SK-N-SH (cell line): ENCODE results near the gene FUT9. TPM values are rescaled to one million over a fixed set of nuclear protein-coding genes. Genes with fewer than 3 reads are reported as not detected.
A peak's percentile ranks its signal among the peaks of the same experiment; 100 is the strongest.

Experiments
- CTCF ChIA-PET: fragments of 300-600, 350-600 bp; formaldehyde crosslinking; extraction: SDS; loops from one replicate; lab custom pipeline; 2021; lab: Yijun Ruan, JAX
- POLR2A ChIA-PET: fragments of 350-600 bp; sonication (Branson Sonifier 250); formaldehyde crosslinking; extraction: SDS; loops from one replicate; lab custom pipeline; 2020; ENCODE audit warnings: antibody characterized with exemption, inconsistent platforms; lab: Yijun Ruan, JAX
- DNase-seq: peaks from one replicate; pipeline ENCODE4 v3.0.0; 2012
- H2AFZ ChIP-seq: fragments of 200-600 bp; sonication (generic); 2 replicates; pipeline ENCODE4 v1.8.1; 2016; ENCODE audit warnings: antibody characterized with exemption, mild to moderate bottlenecking, low read depth
- H3F3A ChIP-seq: fragments of 200-600 bp; sonication (generic); replicated peaks from 2 replicates; pipeline ENCODE3; 2016; ENCODE audit warnings: antibody characterized with exemption, mild to moderate bottlenecking; ENCODE audit not compliant: insufficient read depth
- H3K27ac ChIP-seq, 2 experiments: fragments of 200-500 bp in 1 of 2; fragments of 200-600 bp in 1 of 2; sonication (Bioruptor generic) in 1 of 2; sonication (generic), shearing (Covaris generic) in 1 of 2; 2 replicates each; pipeline versions ENCODE4 v1.5.1 to v1.6.1; 2014 to 2016; ENCODE audit warnings: low read depth in 2 of 2, inconsistent platforms in 1 of 2, low read length in 1 of 2, mild to moderate bottlenecking in 1 of 2, mixed read lengths in 1 of 2
- H3K27me3 ChIP-seq: fragments of 200-600 bp; sonication (generic), shearing (Covaris generic); 2 replicates; pipeline ENCODE4 v1.6.1; 2016; ENCODE audit warnings: mixed run types; ENCODE audit not compliant: insufficient read depth
- H3K36me3 ChIP-seq, 2 experiments: fragments of 200-500 bp in 1 of 2; fragments of 200-600 bp in 1 of 2; sonication (Bioruptor generic) in 1 of 2; sonication (generic) in 1 of 2; replicated peaks in 1 of 2; 2 replicates each; pipeline versions ENCODE3 to v1.5.1; 2014 to 2016; ENCODE audit warnings: low read length in 1 of 2, mild to moderate bottlenecking in 1 of 2; ENCODE audit not compliant: insufficient read depth in 2 of 2, control insufficient read depth in 1 of 2
- H3K4me1 ChIP-seq, 2 experiments: fragments of 200-500 bp in 1 of 2; fragments of 200-600 bp in 1 of 2; sonication (Bioruptor generic) in 1 of 2; sonication (generic), shearing (Covaris generic) in 1 of 2; 2 replicates each; pipeline versions ENCODE4 v1.5.1 to v1.6.1; 2014 to 2016; ENCODE audit warnings: low read depth in 1 of 2, low read length in 1 of 2, mixed run types in 1 of 2; ENCODE audit not compliant: insufficient read depth in 2 of 2, control insufficient read depth in 1 of 2
- H3K4me2 ChIP-seq: fragments of 200-600 bp; sonication (generic), shearing (Covaris generic); 2 replicates; pipeline ENCODE4 v1.6.1; 2017; ENCODE audit warnings: mixed run types
- H3K4me3 ChIP-seq, 2 experiments: fragments of 200-500 bp in 1 of 2; fragments of 200-600 bp in 1 of 2; sonication (Bioruptor generic) in 1 of 2; sonication (generic), shearing (Covaris generic) in 1 of 2; 2 replicates each; pipeline versions ENCODE4 v1.5.1 to v1.8.1; 2014 to 2016; ENCODE audit warnings: low read depth in 2 of 2, inconsistent platforms in 1 of 2, low read length in 1 of 2, mild to moderate bottlenecking in 1 of 2, mixed read lengths in 1 of 2, moderate library complexity in 1 of 2
- H3K79me2 ChIP-seq: fragments of 200-600 bp; sonication (generic); 2 replicates; pipeline ENCODE4 v1.8.1; 2017; ENCODE audit warnings: mild to moderate bottlenecking; ENCODE audit not compliant: insufficient read depth
- H3K9ac ChIP-seq: fragments of 200-600 bp; sonication (generic); 2 replicates; pipeline ENCODE4 v1.6.1; 2017; ENCODE audit warnings: mixed run types
- H3K9me2 ChIP-seq: fragments of 200-600 bp; sonication (generic); 2 replicates; pipeline ENCODE4 v1.6.1; 2017; ENCODE audit warnings: mixed run types
- H3K9me3 ChIP-seq: fragments of 200-600 bp; sonication (generic); 2 replicates; pipeline ENCODE4 v1.6.1; 2017; ENCODE audit warnings: mixed run types, mild to moderate bottlenecking, moderate library complexity
- H4K20me1 ChIP-seq: fragments of 200-600 bp; sonication (generic); 2 replicates; pipeline ENCODE4 v1.6.1; 2017; ENCODE audit warnings: mild to moderate bottlenecking, mixed run types; ENCODE audit not compliant: insufficient read depth
- CHD2 ChIP-seq: fragments of 150-350 bp; IDR thresholded peaks from 2 replicates; pipeline ENCODE4 v1.6.1; 2018; ENCODE audit warnings: low read length; ENCODE audit not compliant: partially characterized antibody
- ELF1 ChIP-seq: IDR thresholded peaks from 2 replicates; pipeline ENCODE4 v1.4.0; 2012
- EZH2phosphoT487 ChIP-seq: fragments of 200-600 bp; sonication (generic); IDR thresholded peaks from 2 replicates; pipeline ENCODE4 v1.6.1; 2017; ENCODE audit warnings: low read depth, mixed run types, mild to moderate bottlenecking, antibody characterized with exemption, moderate library complexity, borderline replicate concordance
- FOXM1 ChIP-seq: IDR thresholded peaks from 2 replicates; pipeline ENCODE4 v1.4.0; 2012; ENCODE audit warnings: low read depth, mild to moderate bottlenecking
- GABPA ChIP-seq: IDR thresholded peaks from 2 replicates; pipeline ENCODE4 v1.4.0; 2012; ENCODE audit warnings: low read depth, mild to moderate bottlenecking
- MXI1 ChIP-seq: IDR thresholded peaks from 2 replicates; pipeline ENCODE4 v1.6.1; 2012; ENCODE audit warnings: mild to moderate bottlenecking, low read depth, low read length, improper control_type of control experiment
- NRF1 ChIP-seq: IDR thresholded peaks from 2 replicates; pipeline ENCODE4 v1.6.1; 2012; ENCODE audit warnings: low read depth, mild to moderate bottlenecking, low read length
- RAD21 ChIP-seq: IDR thresholded peaks from 2 replicates; pipeline ENCODE4 v1.6.1; 2012; ENCODE audit warnings: mild to moderate bottlenecking, low read length
- RCOR1 ChIP-seq: fragments of 150-350 bp; IDR thresholded peaks from 2 replicates; pipeline ENCODE4 v1.6.1; 2017; ENCODE audit warnings: antibody characterized with exemption, low read length
- SMC3 ChIP-seq: IDR thresholded peaks from 2 replicates; pipeline ENCODE4 v1.6.1; 2012; ENCODE audit warnings: low read depth, low read length, improper control_type of control experiment
- WGBS: methylation state at CpG from one replicate; pipeline ENCODE4 v1.1.6; 2017; ENCODE audit warnings: low lambda C conversion rate; 5-methylcytosine and 5-hydroxymethylcytosine counted together
- polyA plus RNA-seq, 3 experiments: library from polyadenylated mRNA; depleted of rRNA; stranded (reverse); fragments of >200 nt; gene quantifications; 2 replicates each; pipeline ENCODE4 v1.2.3, GENCODE V29; 2012
- TF ChIP-seq, protein P1 (sequence below): IDR thresholded peaks from 2 replicates; pipeline ENCODE4 v1.4.0; 2012; ENCODE audit warnings: low read depth
- TF ChIP-seq, protein P2 (sequence below): IDR thresholded peaks from 2 replicates; pipeline ENCODE4; 2012
- TF ChIP-seq, protein P3 (sequence below): fragments of 150-350 bp; IDR thresholded peaks from 2 replicates; pipeline ENCODE4 v1.6.1; 2017; ENCODE audit warnings: antibody characterized with exemption, low read length, low read depth, borderline replicate concordance
- TF ChIP-seq, protein P4 (sequence below): IDR thresholded peaks from 2 replicates; pipeline ENCODE4 v1.6.1; 2012; ENCODE audit warnings: mild to moderate bottlenecking, low read depth, low read length, moderate library complexity

The FUT9 gene
- polyA plus RNA-seq, 1 of the 3 experiments (the other 2 are of a cell fraction): under 0.01 TPM

DNA sequence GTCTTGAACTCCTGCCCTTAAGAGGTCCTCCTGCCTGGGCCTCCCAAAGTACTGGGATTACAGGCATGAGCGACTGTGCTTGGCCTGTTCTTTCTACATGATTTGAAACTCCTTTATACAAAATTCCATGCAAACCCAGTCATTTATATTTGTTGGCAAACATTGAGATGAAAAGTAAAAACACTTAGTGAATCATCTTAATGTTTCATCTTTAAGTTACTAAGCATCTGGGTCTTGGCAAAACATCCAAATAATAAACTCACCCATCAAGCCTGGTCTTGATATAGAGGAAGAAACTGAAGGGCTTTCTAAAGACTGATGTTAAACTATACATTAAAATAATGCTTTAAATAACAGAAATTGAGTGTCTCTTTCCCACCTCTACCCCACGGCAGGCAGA lies 95.1 kb downstream of the FUT9 start:
- Histone ChIP-seq H3K4me3 (no peak overlapping the region), H3K9ac (no peak overlapping the region), H3K4me2 (no peak overlapping the region), H2AFZ (no peak overlapping the region), H3K36me3 (no peaks in the 10 kb centered on the region), H3K27ac (no peak overlapping the region), H3K9me3 (no peaks in the 10 kb centered on the region), H3F3A (no peaks in the 10 kb centered on the region), H4K20me1 (no peaks in the 10 kb centered on the region), H3K4me1 (no peaks in the 10 kb centered on the region), H3K27me3 (no peaks in the 10 kb centered on the region), H3K79me2 (no peaks in the 10 kb centered on the region), H3K9me2 (no peaks in the 10 kb centered on the region)
- 27% methylated on average over 2 of the region's 2 CpGs for WGBS
- POLR2A ChIA-PET: no interaction called here
- DNase-seq: no peak
- TF ChIP-seq, protein P1, sequence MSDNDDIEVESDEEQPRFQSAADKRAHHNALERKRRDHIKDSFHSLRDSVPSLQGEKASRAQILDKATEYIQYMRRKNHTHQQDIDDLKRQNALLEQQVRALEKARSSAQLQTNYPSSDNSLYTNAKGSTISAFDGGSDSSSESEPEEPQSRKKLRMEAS: no peak
- TF ChIP-seq, protein P2, sequence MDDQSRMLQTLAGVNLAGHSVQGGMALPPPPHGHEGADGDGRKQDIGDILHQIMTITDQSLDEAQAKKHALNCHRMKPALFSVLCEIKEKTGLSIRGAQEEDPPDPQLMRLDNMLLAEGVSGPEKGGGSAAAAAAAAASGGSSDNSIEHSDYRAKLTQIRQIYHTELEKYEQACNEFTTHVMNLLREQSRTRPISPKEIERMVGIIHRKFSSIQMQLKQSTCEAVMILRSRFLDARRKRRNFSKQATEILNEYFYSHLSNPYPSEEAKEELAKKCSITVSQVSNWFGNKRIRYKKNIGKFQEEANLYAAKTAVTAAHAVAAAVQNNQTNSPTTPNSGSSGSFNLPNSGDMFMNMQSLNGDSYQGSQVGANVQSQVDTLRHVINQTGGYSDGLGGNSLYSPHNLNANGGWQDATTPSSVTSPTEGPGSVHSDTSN: no peak
- TF ChIP-seq RAD21 (no peak), SMC3 (no peak), GABPA (no peak), NRF1 (no peak), FOXM1 (no peak)
- TF ChIP-seq, protein P3, sequence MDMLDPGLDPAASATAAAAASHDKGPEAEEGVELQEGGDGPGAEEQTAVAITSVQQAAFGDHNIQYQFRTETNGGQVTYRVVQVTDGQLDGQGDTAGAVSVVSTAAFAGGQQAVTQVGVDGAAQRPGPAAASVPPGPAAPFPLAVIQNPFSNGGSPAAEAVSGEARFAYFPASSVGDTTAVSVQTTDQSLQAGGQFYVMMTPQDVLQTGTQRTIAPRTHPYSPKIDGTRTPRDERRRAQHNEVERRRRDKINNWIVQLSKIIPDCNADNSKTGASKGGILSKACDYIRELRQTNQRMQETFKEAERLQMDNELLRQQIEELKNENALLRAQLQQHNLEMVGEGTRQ: no peak
- CTCF ChIA-PET: no interaction called here

DNA sequence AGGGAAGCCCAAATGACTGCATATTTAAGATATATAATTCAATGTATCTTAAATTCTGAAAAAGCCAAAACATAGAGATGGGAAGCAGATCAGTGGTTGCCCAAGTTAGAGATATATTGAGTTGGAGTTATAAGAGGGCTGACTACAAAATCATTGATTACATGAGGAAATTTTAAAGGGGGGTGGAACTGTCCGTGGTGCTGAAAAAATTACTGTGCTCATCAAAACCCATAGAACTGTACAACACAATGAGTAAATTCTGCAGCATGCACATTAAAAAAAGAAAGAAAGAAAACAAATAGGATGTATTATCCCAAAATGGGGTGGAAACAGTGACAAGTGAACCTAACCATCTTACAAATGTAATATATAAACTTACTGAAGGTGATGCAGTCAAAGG lies 100.9 kb downstream of the FUT9 start:
- 16% methylated on average over 1 of the region's 1 CpG for WGBS
- Histone ChIP-seq H3K4me3 (no peak overlapping the region), H3K27ac (no peak overlapping the region), H3K9me2 (no peaks in the 10 kb centered on the region), H3K4me2 (no peak overlapping the region), H3K27me3 (no peaks in the 10 kb centered on the region), H3K36me3 (no peaks in the 10 kb centered on the region), H3K9ac (no peak overlapping the region), H3K4me1 (no peaks in the 10 kb centered on the region), H3K79me2 (no peaks in the 10 kb centered on the region), H3F3A (no peaks in the 10 kb centered on the region), H4K20me1 (no peaks in the 10 kb centered on the region), H3K9me3 (no peaks in the 10 kb centered on the region), H2AFZ (no peak overlapping the region)
- DNase-seq: no peak
- CTCF ChIA-PET: no interaction called here
- POLR2A ChIA-PET: no interaction called here
- no peak for TF ChIP-seq ELF1
- TF ChIP-seq MXI1: no peak
- TF ChIP-seq RCOR1: no peak
- TF ChIP-seq CHD2: no peak
- TF ChIP-seq, protein P4, sequence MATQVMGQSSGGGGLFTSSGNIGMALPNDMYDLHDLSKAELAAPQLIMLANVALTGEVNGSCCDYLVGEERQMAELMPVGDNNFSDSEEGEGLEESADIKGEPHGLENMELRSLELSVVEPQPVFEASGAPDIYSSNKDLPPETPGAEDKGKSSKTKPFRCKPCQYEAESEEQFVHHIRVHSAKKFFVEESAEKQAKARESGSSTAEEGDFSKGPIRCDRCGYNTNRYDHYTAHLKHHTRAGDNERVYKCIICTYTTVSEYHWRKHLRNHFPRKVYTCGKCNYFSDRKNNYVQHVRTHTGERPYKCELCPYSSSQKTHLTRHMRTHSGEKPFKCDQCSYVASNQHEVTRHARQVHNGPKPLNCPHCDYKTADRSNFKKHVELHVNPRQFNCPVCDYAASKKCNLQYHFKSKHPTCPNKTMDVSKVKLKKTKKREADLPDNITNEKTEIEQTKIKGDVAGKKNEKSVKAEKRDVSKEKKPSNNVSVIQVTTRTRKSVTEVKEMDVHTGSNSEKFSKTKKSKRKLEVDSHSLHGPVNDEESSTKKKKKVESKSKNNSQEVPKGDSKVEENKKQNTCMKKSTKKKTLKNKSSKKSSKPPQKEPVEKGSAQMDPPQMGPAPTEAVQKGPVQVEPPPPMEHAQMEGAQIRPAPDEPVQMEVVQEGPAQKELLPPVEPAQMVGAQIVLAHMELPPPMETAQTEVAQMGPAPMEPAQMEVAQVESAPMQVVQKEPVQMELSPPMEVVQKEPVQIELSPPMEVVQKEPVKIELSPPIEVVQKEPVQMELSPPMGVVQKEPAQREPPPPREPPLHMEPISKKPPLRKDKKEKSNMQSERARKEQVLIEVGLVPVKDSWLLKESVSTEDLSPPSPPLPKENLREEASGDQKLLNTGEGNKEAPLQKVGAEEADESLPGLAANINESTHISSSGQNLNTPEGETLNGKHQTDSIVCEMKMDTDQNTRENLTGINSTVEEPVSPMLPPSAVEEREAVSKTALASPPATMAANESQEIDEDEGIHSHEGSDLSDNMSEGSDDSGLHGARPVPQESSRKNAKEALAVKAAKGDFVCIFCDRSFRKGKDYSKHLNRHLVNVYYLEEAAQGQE: peak; percentile 87
- TF ChIP-seq EZH2phosphoT487: no peak
